A673 (cell line): ENCODE measurements around the gene PRKD1.

Experiments used
- CTCF ChIP-seq: fragments of 300-800, 200-600 bp; sonication (generic); conservative IDR thresholded peaks from 2 replicates; pipeline ENCODE4 v1.5.1; 2017; ENCODE audit warnings: low read depth, mild to moderate bottlenecking, antibody characterized with exemption, low read length, moderate library complexity, mixed read lengths
- EZH2 ChIP-seq: fragments of 200-600 bp; sonication (generic); IDR thresholded peaks from 2 replicates; pipeline ENCODE4 v1.6.1; 2017; ENCODE audit warnings: borderline replicate concordance, low read depth, mild to moderate bottlenecking, mixed read lengths, antibody characterized with exemption, low read length; ENCODE audit not compliant: poor library complexity, severe bottlenecking

- TF ChIP-seq CTCF (no peak), EZH2 (no peak)
Observed at GRCh38 chr14:29897181-29897580, 30.5 kb downstream of the PRKD1 start.
